Activated CD8-positive, alpha-beta T cell treated with anti-CD3 and anti-CD28 coated beads for 36 hours (primary cell): Measurements from ENCODE around the gene ACTN1. TPM values are rescaled to one million over a fixed set of nuclear protein-coding genes. Genes with fewer than 3 reads are reported as not detected.
A peak's percentile ranks its signal among the peaks of the same experiment; 100 is the strongest.

Source experiments
- ATAC-seq: fragments of 200-7000 bp; cut with Tn5 transposase; one replicate; pipeline ENCODE4 v1.10.0; 2021; ENCODE audit warnings: mild to moderate bottlenecking, moderate library complexity
- CTCF ChIA-PET: fragments of 350-600 bp; sonication (Branson Sonifier 250); formaldehyde crosslinking; loops from one replicate; lab custom pipeline; 2021; ENCODE audit warnings: antibody characterized with exemption; lab: Charles Lee
- POLR2A ChIA-PET: fragments of 350-600 bp; sonication (Branson Sonifier 250); formaldehyde crosslinking; loops from one replicate; lab custom pipeline; 2021; ENCODE audit warnings: antibody characterized with exemption; lab: Charles Lee
- DNase-seq: peaks from one replicate; pipeline ENCODE4 v3.0.0-alpha.2; 2020
- H3K27ac Mint-ChIP-seq: one replicate; pipeline ENCODE4 v1.8.0; 2021; ENCODE audit warnings: mild to moderate bottlenecking, mixed read lengths
- H3K27me3 Mint-ChIP-seq: one replicate; pipeline ENCODE4 v1.8.0; 2021; ENCODE audit warnings: mixed read lengths
- H3K36me3 Mint-ChIP-seq: one replicate; pipeline ENCODE4 v1.8.0; 2021; ENCODE audit warnings: low read depth, mixed read lengths
- H3K4me1 Mint-ChIP-seq: one replicate; pipeline ENCODE4 v1.8.0; 2021; ENCODE audit warnings: low read depth, mixed read lengths
- H3K4me3 Mint-ChIP-seq: one replicate; pipeline ENCODE4 v1.8.0; 2021; ENCODE audit warnings: mild to moderate bottlenecking, moderate library complexity, mixed read lengths
- H3K9me3 Mint-ChIP-seq: one replicate; pipeline ENCODE4 v1.8.0; 2021; ENCODE audit warnings: mixed read lengths
- intact Hi-C: fragments of 100-400 bp; cut with micrococcal nuclease; formaldehyde crosslinking; loops from one replicate; pipeline ENCODE4 v1.10.0; 2022
- total RNA-seq, 2 experiments: library from RNA; stranded (reverse); gene quantifications; one replicate each; pipeline ENCODE4 v1.2.3, GENCODE V29; 2021
- TF ChIP-seq, protein P1 (sequence below): fragments of 200-600 bp; IDR thresholded peaks from one replicate; pipeline ENCODE4 v1.8.0; 2022; ENCODE audit warnings: antibody characterized with exemption, mild to moderate bottlenecking

ACTN1 gene
- total RNA-seq, 2 experiments from 2014 or later = 214 TPM

GRCh38 chr14:68828698-68829097 lies 150.4 kb downstream of the ACTN1 start:
- H3K27me3 Mint-ChIP-seq = no peaks in the 10 kb centered on the region
- no peak overlapping the region for H3K27ac Mint-ChIP-seq
- H3K4me3 Mint-ChIP-seq = no peak overlapping the region
- intact Hi-C loops = no loop called here
- peaks cover 2% of the 10 kb centered on the region for H3K9me3 Mint-ChIP-seq
- peaks cover 3% of the 10 kb centered on the region for H3K4me1 Mint-ChIP-seq
- POLR2A ChIA-PET = interaction anchor here (0.6 to 0.7 kb wide), 3 partner anchors 41 to 895 kb away, joined by 3 to 4 read pairs (median 3); no protein-coding TSS in a partner anchor
- DNase-seq (no peak), ATAC-seq (no peak)
- H3K36me3 Mint-ChIP-seq = no peaks in the 10 kb centered on the region
- CTCF ChIA-PET = interaction anchor here (1.4 to 6.4 kb wide), 4 partner anchors 13 to 34 kb away, joined by 3 to 65 read pairs (median 5); no protein-coding TSS in a partner anchor
- TF ChIP-seq, protein P1, sequence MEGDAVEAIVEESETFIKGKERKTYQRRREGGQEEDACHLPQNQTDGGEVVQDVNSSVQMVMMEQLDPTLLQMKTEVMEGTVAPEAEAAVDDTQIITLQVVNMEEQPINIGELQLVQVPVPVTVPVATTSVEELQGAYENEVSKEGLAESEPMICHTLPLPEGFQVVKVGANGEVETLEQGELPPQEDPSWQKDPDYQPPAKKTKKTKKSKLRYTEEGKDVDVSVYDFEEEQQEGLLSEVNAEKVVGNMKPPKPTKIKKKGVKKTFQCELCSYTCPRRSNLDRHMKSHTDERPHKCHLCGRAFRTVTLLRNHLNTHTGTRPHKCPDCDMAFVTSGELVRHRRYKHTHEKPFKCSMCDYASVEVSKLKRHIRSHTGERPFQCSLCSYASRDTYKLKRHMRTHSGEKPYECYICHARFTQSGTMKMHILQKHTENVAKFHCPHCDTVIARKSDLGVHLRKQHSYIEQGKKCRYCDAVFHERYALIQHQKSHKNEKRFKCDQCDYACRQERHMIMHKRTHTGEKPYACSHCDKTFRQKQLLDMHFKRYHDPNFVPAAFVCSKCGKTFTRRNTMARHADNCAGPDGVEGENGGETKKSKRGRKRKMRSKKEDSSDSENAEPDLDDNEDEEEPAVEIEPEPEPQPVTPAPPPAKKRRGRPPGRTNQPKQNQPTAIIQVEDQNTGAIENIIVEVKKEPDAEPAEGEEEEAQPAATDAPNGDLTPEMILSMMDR = no peak

DNA sequence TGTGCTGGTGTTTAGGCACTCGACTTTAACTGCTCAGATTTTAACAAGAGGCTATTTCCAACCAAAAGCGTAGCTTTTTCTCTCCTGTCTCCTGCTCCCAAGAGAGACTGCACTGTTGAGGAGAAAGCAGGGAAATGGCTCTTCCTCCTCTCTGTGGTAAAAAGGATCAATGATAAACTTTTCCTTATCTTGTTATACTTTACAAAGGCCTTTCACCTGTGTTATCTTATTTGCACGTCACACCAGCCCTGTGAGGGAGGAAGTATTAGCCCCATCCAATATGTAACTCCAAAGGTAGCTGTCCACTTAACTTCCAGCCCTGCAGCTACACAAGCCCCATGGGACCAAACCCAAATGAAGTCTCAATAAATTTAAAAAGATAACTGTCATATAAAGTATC lies 153.4 kb downstream of the ACTN1 start:
- Mint-ChIP-seq H3K4me1 (peaks cover 21% of the 10 kb centered on the region), H3K27me3 (no peaks in the 10 kb centered on the region), H3K36me3 (no peaks in the 10 kb centered on the region), H3K9me3 (no peaks in the 10 kb centered on the region), H3K4me3 (no peak overlapping the region), H3K27ac (no peak overlapping the region)
- ChIA-PET CTCF (interaction anchor here (0.7 to 6.4 kb wide), 9 partner anchors 9 to 884 kb away, joined by 3 to 65 read pairs (median 5); no protein-coding TSS in a partner anchor), POLR2A (interaction anchor here (1.0 to 1.3 kb wide), 3 partner anchors 23 to 898 kb away, joined by 3 read pairs; no protein-coding TSS in a partner anchor)
- ATAC-seq (no peak), DNase-seq (no peak)
- TF ChIP-seq, protein P1 = no peak
- intact Hi-C loops = no loop called here

DNA sequence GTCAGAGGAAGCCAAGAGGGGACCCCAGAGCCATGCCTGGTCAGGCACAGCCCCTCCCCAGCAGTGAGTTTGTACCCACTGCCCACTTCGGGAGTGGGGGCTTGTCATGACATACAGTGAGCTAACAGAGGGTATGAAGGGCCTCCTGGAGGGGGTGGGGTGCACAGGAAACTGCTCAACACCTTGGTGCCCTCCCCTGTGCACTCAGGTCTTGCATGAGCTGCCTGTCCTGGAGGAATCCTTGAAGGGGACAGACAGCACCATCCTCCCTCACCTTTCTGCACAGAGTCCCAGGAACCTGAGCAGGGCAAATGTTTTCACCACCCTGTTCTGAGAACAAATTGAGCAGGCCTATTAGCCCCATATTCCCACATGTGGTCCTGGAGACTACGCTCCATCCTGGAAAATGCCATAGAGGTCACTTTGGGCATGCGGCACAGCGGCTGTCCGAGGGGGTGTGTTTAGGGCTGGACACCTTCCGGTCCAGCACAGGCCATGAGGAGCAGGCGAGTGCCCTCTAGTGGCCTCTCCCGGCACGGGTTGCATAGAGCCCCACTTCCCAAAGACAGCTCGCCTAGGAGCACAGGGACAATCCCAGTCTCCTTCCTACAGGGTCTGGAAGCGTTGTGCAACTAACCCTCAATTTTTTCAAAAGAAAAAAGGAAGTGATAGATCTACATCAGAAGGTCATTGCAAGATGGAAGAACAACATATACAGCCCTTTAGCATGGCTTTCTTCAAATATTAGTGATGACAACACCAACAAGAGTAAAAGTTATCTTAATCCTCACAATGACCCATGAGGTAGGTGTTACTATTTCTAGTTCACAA lies 154.4 kb downstream of the ACTN1 start:
- Mint-ChIP-seq H3K9me3 (no peaks in the 10 kb centered on the region), H3K27ac (no peak overlapping the region), H3K4me1 (peaks cover 31% of the 10 kb centered on the region), H3K4me3 (no peak overlapping the region), H3K27me3 (no peaks in the 10 kb centered on the region), H3K36me3 (no peaks in the 10 kb centered on the region)
- no peak for ATAC-seq
- TF ChIP-seq, protein P1 = peak; percentile 84
- peak; percentile 50 for DNase-seq
- CTCF ChIA-PET = interaction anchor here (0.6 to 6.4 kb wide), 12 partner anchors 8 to 883 kb away, joined by 3 to 65 read pairs (median 4); no protein-coding TSS in a partner anchor
- intact Hi-C loops = no loop called here
- POLR2A ChIA-PET = interaction anchor here (1.1 to 1.3 kb wide), 2 partner anchors 24 to 45 kb away, joined by 3 read pairs; no protein-coding TSS in a partner anchor

GRCh38 chr14:68824207-68824516 lies 154.9 kb downstream of the ACTN1 start:
- TF ChIP-seq, protein P1 = no peak
- CTCF ChIA-PET = interaction anchor here (0.7 to 6.4 kb wide), 5 partner anchors 10 to 578 kb away, joined by 3 to 65 read pairs (median 5); no protein-coding TSS in a partner anchor
- ATAC-seq (no peak), DNase-seq (no peak)
- Mint-ChIP-seq H3K27me3 (no peaks in the 10 kb centered on the region), H3K4me3 (no peak overlapping the region), H3K4me1 (peaks cover 37% of the 10 kb centered on the region), H3K9me3 (no peaks in the 10 kb centered on the region), H3K36me3 (no peaks in the 10 kb centered on the region), H3K27ac (no peak overlapping the region)
- intact Hi-C loops = no loop called here
- POLR2A ChIA-PET = no interaction called here

Other genes with a start within 250 kb of the ACTN1 start
- 10 to 100 TPM; 57.4 to 60.6 TPM for gene ZFP36L1, start 186.2 kb downstream of the ACTN1 start, total RNA-seq
- 10 to 100 TPM; 34.3 to 36.5 TPM for gene DCAF5, start 173.8 kb upstream of the ACTN1 start, total RNA-seq
- gene EXD2, start 212.2 kb upstream of the ACTN1 start, total RNA-seq = 10 to 100 TPM in 1 of 2 experiments, 1 to 10 TPM in 1; 9.4 to 10.7 TPM